Stimulated activated CD8-positive, alpha-beta memory T cell treated with anti-CD3 and anti-CD28 coated beads, Interleukin-2, amount 100 ng/mL, for 1 hour (primary cell): ENCODE results near the gene CYBA.
"Not testable (repeated sequence)": the region's sequence is repeated elsewhere in the genome, so short reads cannot be mapped to it uniquely, and the experiment has no call there.

Source experiments
- DNase-seq, 2 donors: peaks; one replicate each; pipeline ENCODE4 v3.0.0-alpha.2; 2020; ENCODE audit warnings: low read depth in 2 of 2

The CYBA gene

DNA sequence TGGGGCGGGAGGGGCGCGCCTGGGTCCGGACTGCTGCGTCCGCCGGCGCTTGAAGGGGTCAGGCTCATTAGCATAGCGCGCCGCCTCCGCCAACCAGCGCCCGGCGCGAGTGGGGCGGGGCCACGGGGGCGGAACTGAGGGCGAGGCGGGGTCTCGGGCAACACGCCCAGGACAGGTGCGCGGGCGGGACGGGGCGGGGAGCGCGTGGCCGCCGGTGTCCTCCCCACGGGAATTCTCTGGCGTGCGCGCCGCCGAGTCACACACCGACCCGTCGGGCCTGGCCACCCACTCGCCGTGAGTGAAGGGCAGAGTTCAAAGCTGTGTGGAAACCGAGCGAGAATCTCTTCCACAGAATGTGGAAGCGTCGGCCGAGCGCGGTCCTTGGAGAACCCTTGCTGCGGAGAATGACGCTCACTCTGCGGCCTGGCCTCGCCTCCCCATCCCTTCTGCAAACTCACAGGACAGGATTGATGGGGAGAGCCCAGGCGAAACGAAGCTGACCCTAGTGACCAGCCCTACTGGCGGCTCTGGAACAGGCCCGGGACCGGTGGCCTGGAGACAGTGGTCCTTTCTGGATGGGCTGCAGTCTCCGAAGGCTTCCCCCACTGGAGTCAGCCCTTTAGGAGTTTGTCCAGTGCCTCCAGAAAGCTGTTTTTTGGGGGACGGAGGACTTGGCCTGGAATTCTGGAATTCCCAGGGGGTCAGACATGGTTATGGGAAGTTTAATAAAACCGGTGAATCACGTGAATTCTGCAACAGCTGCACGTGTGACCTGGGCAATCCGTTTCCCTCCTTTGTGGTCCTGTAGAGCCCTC lies 35.8 kb upstream of the CYBA start, which contains the start of gene SNAI3:
Gene SNAI3, minus strand, starts transcription at position 69 of the 815 bp plus-strand sequence. CDS start 101 bp downstream, outside the sequence.
- DNase-seq, result peak; percentile 65 to 70

DNA sequence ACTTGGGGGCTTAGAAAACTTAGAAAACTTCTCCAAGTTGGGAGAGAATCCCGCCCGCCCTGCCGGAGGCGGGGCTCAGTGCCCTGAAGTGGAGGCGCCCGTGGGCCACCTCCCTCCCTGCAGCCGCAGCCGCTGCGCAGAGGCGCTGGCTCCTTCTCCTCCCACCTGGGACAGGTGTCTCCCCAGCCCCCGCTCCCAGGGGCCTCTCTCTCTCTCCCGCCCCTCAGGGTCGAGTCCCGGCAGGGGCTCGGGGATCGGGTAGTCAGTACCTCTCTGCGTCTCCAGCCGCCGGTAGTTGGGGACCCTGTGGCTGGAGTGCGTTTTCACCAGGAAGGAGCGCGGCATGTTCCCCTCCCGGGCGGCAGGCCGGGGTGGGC lies 35.2 kb upstream of the CYBA start:
- DNase-seq, result no peak

DNA sequence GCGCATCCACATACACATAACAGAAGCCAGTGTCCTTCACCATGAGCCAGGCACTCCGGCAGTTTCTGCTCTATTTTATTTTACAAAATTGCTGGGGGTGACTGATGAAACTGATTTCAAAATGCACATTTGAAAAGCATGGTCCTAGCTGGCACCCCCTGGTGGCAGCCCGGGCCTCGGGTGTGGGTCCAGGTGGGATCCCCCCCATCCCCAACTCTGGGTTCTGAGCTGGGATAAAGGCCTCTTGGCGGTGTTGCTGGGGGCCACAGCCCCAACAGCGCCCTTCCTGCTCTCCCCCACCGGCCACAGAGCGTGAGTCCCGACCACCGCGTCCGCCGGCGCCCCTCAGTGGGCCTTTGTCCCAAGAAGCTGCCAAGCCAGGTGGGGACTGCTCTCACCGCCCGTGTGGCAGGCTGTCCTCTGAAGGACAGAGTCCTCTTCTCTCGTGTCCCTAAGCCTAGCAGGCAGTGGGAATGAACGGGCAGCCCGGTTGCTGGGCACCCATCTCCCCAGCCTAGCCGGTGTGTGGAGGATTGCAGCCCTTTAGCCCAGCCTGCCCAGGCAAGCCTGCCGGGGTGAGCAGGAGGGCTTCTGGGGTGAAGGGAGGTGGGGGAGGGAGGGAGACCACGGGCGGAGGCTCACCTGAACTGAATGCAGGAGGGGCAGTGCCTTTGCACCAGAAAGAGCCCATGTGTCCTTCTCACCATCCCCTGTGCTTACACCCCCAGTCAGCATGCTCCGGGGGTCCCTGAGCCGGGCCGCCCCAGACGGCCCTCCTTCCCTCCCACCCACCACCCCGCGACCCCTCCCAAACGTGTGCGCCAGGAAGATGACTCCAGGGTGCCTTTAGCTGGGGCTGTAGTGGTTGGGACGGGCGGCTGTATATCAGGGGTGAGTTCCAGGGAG lies 34.6 kb upstream of the CYBA start:
- DNase-seq, result peak in 1 of 2 donors; percentile 51

GRCh38 chr16:88684569-88685155 lies 33.8 kb upstream of the CYBA start:
- no peak for DNase-seq

DNA sequence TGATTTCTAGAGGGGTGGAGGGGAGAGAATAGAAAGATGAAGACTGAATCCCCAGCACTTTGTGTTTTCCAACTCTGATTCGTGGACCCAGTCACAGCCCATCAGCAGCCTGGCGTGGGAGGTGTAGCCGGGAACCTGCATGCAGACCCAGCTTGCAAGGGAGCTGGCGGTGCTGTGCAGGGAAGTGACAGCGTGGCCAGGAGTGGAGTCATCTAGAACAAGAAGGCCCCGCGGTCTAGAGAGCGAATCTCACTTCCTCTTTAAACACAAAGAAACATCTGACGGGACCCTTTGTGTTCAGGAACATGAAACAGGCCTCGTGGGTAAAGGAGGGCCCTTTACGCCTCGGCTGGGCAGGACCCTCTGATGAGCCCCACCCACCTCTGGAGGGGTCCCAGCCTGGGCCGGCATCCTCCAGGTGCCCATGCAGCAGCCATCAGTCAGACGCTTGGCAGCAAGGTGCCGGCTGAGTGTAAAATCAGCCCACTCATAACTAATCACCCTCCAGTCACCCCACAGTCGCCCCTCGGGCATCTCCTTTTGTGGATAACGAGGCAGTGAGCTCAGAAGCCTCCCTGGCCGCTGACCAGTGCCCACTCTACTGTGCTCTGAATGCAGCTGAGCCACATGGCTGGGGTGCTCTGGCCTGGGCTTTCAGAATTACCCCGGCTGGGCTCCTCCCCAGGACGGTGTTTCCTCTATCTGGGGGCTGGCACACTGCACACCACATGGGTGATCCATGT lies 31.0 kb upstream of the CYBA start:
- DNase-seq, result no peak

- DNase-seq, result no peak
These were observed 30.3 kb upstream of the CYBA start for GRCh38 chr16:88681084-88681680.

DNA sequence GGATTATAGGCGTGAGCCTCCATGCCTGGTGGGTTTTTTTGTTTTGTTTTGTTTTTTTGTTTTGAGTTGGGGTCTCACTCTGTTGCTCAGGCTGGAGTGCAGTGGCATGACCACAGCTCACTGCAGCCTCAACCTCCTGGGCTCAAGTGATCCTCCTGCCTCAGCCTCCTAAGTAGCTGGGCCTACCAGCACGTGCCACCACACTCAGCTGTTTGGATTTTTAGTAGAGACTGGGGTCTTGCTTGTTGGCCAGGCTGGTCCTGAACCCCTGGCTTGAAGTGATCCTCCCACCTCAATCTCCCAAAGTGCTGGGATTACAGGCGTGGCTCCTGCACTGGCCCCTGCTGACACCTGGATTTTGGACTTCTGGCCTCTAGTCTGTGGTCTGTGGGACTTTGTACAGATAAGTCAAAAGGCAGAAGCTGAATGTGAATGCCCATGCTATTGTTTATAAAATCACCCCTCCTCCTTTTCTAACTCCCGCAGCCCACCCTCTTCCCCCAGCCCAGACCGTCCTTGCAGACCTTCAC lies 29.8 kb upstream of the CYBA start:
- DNase-seq, result no peak

DNA sequence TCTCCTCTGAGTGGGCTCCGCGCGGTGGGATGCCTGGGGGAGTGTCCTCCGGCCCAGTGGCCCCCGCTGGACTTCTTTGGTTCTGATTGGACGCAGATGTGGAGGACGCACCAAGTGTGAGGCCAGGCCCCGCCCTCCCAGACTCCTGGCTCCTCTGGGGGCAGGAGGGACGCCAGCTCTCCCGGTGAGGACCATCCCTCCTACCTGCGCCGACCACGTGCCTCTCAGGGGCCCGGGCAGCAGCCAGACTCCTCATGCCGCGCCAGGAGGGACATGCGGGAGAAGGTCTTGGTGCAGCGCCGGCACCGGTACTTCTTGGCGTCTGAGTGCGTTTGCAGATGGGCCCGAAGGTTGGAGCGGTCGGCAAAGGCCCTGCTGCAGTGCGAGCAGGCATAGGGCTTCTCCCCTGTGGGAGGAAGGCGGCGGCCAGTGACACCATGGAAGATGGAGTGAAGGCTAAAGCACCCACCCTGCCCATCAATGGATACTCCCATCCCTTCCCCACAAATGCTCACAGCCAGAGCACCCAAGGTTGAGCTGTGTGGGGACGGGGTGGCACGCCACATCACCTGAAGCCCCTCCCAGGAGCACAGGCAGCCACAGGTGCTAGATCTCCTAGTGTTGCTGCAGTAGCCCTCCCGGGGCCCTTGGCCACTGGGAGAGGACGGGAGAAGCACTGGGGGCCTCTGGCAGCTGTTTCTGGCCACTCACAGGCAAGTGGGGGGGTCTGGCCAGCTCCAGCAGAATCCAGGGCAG lies 27.5 kb upstream of the CYBA start:
- DNase-seq, result no peak

DNA sequence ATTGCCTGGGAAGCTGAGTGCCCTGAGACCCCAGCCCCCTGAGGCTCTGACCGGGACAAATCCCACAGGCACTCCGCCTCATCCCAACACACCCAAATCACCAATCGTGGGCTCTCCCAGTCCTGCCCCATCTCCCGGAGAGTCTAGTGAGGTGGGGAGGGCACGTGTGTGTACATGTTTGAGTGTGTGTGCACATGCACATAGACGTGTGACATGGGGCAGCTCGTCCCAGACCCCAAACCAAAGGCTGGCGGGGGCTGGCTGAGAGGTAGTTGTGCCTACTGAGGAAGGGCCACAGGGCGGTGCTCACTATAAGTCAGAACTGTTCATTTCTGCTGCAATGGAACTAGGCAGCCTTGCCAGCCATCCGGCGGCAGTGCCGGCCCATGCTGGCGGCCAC lies 26.9 kb upstream of the CYBA start:
- DNase-seq, result no peak

DNA sequence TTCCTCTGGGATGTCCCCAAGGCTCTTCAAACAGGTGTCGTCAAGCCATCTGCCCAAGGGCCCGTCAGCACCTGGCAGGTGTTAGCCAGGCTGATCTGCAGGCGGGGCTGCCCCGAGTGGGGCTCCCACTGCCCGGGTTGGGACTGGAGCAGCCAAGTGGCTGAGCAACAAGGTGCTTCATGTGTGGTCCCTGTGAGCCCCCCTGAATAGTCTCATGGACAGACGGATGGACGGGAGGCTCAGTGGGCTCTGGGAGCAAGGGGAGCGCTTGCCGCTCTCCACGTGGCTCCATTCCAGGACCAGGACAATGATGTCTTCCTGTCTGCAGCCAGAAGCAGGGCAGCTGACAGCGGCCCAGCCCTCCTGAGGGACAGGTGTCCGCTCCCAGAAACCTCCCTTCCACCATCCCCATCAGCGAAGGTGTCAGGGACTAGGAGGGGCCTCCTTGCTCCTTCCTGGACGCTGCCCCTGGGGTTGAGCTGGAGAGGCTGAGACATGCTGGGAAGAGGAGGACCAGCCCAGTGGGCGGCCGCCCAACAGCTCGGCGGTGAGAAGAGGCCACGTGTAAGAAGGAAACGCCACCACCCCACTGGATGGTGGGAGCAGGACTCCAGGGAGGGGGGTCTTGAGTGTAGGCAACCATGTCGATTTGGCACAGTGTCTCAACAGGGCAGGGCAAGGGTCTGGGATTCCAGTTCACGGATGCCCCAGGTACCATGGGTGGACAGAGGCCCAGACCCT lies 25.8 kb upstream of the CYBA start:
- DNase-seq, result no peak

DNA sequence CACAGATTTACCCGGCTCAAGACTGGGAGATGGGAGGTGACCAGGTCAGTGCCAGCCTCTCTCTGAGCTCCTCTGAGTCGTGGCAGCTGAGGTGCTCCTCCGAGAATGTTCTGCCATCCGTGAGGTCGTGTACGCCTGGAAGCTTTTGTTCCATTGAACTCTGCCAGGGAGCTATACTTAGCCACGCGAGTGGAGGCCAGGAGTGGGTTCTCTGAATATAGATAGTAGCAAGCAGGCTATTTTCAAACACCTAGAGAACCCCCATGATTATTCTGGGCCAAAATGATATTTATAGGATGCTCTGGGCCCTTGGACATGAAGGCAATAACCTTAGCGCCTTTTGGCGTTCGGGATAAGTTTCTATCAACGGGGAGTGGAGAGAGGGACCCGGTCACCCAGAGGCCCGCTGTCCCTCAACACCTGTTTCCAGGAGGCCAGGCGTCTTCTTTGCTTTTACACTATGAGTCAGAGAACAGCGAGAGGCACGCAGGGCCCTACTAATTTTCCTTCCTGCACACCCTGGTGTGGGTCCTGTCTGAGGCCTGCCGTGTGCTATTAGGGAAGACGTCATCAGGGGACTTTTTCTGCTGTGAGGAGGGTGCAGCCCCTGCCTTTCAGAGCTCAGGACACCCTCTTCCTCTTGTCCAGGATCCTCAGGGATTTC lies 23.0 kb upstream of the CYBA start:
- DNase-seq, result no peak

DNA sequence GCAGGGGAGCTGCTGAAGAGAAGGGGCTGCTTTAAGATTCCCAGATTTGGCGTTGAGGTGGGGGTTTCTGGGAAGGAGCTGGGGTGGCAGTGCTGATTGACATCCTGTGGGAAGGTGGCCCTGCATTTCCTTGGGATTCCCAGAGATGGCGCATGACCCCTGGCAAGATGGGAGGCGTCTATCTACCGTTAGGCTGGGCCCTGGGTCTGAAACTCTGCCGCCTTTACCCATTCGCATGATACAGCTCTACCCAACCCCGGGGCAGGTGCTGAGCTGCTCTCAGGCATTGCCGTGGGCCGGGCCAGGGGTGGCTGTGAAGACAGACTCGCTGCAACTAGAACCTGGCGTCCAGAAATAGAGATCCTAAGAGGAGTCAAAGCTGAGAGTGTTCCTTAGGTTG lies 21.9 kb upstream of the CYBA start:
- DNase-seq, result no peak

DNA sequence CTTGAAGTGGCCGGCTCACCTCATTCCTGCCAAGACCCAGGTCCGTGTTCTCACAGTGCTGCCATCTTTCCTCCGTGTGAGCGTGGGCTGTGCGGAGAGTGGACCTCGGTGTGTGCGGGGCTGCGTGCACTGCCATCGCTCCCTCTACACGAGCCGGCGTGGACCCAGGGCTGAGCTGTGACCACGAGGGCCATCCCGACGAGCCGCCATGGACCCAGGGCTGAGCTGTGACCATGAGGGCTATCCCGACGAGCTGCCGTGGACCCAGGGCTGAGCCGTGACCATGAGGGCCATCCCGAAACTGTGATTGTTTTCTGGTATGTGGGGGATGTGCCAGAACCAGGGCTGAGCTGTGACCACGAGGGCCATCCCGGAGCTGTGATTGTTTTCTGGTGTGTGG lies 21.0 kb upstream of the CYBA start:
- no peak for DNase-seq

DNA sequence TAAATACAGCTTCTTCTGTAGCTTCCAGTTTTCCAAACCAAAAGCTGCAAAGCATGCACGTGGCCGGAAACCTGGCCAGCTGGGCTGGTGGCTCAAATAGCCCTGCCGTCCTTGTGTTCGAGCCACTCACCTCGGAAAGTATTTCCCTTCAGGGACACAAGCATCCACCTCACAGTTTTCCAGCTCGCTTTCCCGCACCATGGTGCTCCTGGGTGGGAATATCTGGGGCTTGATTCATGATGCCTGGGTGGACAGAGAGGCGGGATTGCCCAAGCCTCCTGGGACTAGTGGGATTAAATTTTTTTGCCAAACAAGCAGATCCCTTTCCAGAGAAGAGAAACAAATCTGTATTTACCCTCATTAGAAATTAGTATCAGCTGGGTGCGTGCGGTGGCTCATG lies 19.1 kb upstream of the CYBA start:
- DNase-seq, result no peak

DNA sequence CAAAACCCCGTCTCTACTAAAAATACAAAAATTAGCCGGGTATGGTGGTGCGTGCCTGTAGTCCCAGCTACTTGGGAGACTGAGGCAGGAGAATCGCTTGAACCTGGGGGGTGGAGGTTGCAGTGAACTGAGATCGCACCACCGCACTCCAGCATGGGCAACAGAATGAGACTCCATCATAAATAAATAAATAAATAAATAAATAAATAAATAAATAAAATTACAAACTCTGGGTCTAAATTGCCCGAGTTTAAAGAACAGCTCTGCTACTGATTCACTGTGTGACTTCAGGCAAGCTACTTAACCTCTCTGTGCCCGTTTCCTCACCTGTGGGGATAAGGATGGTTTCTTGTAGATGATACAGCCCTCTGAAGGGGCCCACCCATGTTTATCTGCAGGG lies 18.6 kb upstream of the CYBA start:
- not testable (repeated sequence) for DNase-seq

DNA sequence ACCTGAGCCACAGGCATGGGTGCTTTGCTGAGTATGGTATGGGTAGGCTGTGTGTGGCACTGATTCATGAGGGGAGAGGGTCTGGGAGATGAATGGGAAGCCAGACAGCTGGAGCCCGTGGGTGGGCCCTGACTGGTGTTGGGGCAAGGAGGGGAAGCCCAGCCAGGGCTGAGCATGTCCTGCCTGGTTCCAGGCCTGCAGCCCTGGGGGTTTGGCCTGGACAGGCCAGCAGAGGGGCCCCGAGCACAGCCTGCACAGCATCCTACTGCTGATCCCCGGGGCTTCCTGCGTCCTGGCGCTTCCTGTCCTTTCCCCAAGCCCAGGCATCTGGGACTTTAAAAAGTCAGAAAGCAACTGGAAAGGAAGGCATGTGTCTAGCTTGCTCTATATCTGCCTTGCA lies 16.6 kb upstream of the CYBA start:
- no peak for DNase-seq

DNA sequence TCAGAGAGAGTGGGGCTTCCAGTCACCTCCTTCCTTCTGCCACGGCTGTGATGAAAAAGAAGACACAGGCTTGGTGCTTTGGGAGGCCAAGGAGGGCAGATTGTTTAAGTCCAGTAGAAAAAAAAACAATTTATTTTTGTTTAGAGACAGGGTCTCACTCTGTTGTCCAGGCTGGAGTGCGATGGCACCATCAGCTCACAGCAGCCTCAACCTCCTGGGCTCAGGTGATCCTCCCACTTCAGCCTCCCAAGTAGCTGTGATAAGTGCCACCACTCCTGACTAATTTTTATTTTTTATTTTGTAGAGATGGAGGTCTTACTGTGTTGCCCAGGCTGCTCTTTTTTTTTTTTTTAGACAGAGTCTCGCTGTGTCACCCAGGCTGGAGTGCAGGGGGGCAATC lies 14.7 kb upstream of the CYBA start:
- no peak for DNase-seq

- DNase-seq, result no peak
These were observed 14.3 kb upstream of the CYBA start for GRCh38 chr16:88665148-88665547.
